Large intestine (tissue), 3 donors: ENCODE measurements around the gene FRAT2. TPM values are rescaled to one million over a fixed set of nuclear protein-coding genes. Genes with fewer than 3 reads are reported as not detected.
"Not testable (repeated sequence)": the region's sequence is repeated elsewhere in the genome, so short reads cannot be mapped to it uniquely, and the experiment has no call there.

Experiments
- DNase-seq, 2 donors: peaks; one replicate each; pipeline versions ENCODE4 v3.0.0 to v3.0.0-alpha.2; 2013
- H3K27ac ChIP-seq: one replicate; pipeline ENCODE4 v1.5.1; 2013; ENCODE audit warnings: low read length
- H3K27me3 ChIP-seq: 2 replicates; pipeline ENCODE4 v1.6.1; 2013; ENCODE audit warnings: low read length; ENCODE audit not compliant: control insufficient read depth, insufficient read depth
- H3K36me3 ChIP-seq: 2 replicates; pipeline ENCODE4 v1.6.1; 2013; ENCODE audit warnings: low read length; ENCODE audit not compliant: control insufficient read depth, insufficient read depth
- H3K4me1 ChIP-seq: one replicate; pipeline ENCODE4 v1.6.1; 2013; ENCODE audit warnings: low read length; ENCODE audit not compliant: control insufficient read depth, insufficient read depth
- H3K4me3 ChIP-seq: one replicate; pipeline ENCODE4 v1.5.1; 2013; ENCODE audit warnings: low read length
- H3K9me3 ChIP-seq: one replicate; pipeline ENCODE4 v1.6.1; 2013; ENCODE audit warnings: mild to moderate bottlenecking, low read depth, low read length, moderate library complexity; ENCODE audit not compliant: control insufficient read depth
- WGBS: methylation state at CpG from one replicate; pipeline ENCODE4 v1.1.5; 2013; ENCODE audit warnings: low lambda C conversion rate; ENCODE audit not compliant: insufficient coverage; 5-methylcytosine and 5-hydroxymethylcytosine counted together
- polyA plus RNA-seq: library from polyadenylated mRNA; unstranded; fragments of 120-200 nt; gene quantifications from one replicate; pipeline ENCODE4 v1.2.1, GENCODE V29; 2013

Gene FRAT2
- polyA plus RNA-seq, 1 donor, result 26.0 TPM

GRCh38 chr10:97358349-97358748 is 23.8 kb upstream of the FRAT2 start:
- DNase-seq, result no peak
- no peaks in the 10 kb centered on the region for H3K9me3 ChIP-seq
- no peak overlapping the region for H3K27ac ChIP-seq
- WGBS, result no CpG with 5 or more reads among the region's 4 CpGs
- no peak overlapping the region for H3K4me3 ChIP-seq
- peaks cover 44% of the 10 kb centered on the region for H3K36me3 ChIP-seq
- peaks cover 8% of the 10 kb centered on the region for H3K4me1 ChIP-seq
- H3K27me3 ChIP-seq, result no peaks in the 10 kb centered on the region

DNA sequence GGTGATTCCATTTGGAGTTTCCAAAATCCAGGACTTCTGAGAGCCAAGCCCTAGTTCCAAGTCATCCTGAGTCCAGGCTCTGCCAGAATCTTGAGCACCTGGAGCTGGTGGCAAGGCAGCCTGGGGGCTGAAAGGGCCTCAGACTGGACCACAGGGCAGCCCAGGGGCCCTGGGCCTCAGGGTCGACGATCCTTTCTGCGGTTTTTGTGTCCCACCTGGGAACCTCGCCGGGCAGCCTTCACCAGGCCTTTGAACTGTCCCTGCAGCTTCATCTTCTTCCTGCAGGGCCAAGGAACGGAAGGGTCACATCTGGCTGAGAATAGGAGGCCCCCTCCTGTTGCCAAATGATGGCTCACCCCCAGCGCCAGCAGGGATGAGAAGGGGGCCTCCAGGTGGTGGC is 22.4 kb upstream of the FRAT2 start:
- DNase-seq, result no peak
- H3K27me3 ChIP-seq, result no peaks in the 10 kb centered on the region
- H3K4me1 ChIP-seq, result peaks cover 8% of the 10 kb centered on the region
- no peaks in the 10 kb centered on the region for H3K9me3 ChIP-seq
- H3K36me3 ChIP-seq, result peaks cover 36% of the 10 kb centered on the region
- no peak overlapping the region for H3K4me3 ChIP-seq
- WGBS, result no CpG with 5 or more reads among the region's 7 CpGs
- H3K27ac ChIP-seq, result no peak overlapping the region

DNA sequence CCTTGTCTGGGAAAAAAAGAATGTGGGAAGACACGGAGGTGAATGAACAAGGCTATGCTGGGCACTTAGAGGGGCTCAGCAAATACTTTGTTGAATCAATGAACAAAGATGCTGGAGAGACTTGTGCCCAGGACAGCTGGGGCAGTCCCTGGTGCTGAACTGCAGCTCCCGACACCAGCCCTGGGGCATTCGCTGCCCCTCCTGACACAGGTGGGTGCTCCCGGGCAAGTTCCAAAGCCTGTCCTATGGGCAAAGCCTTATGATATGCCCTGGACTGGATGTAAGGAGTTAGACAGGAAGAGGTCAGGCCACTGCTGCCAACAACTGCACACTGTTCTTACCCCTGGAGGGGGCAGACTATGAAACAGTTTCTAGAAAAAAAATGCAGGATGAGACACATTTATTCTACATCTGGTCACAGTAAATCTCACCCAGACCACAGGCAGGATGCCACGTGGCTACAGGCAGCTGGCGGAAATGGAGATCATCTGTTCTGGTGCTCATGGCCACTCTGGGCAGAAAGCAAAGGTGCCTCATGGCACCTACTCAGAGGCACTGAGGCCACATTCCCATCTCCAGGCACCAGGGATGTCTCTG is 21.9 kb upstream of the FRAT2 start:
- Histone ChIP-seq H3K36me3 (peaks cover 36% of the 10 kb centered on the region), H3K4me1 (peaks cover 8% of the 10 kb centered on the region), H3K9me3 (no peaks in the 10 kb centered on the region), H3K27me3 (no peaks in the 10 kb centered on the region), H3K27ac (no peak overlapping the region), H3K4me3 (no peak overlapping the region)
- no CpG with 5 or more reads among the region's 6 CpGs for whole genome bisulfite sequencing
- DNase-seq, result no peak

- H3K9me3 ChIP-seq, result peaks cover under 1% of the 10 kb centered on the region
- H3K4me1 ChIP-seq, result peaks cover 10% of the 10 kb centered on the region
- no peak for DNase-seq
- H3K27ac ChIP-seq, result no peak overlapping the region
- no peak overlapping the region for H3K4me3 ChIP-seq
- H3K36me3 ChIP-seq, result peaks cover 36% of the 10 kb centered on the region
- no peaks in the 10 kb centered on the region for H3K27me3 ChIP-seq
- no CpG with 5 or more reads among the region's 5 CpGs for WGBS
Measured at GRCh38 chr10:97355571-97355975, 21.0 kb upstream of the FRAT2 start.

- peaks cover 2% of the 10 kb centered on the region for H3K9me3 ChIP-seq
- DNase-seq, result no peak
- H3K4me1 ChIP-seq, result peaks cover 23% of the 10 kb centered on the region
- no peak overlapping the region for H3K4me3 ChIP-seq
- no peaks in the 10 kb centered on the region for H3K27me3 ChIP-seq
- WGBS, result no CpG with 5 or more reads among the region's 4 CpGs
- H3K27ac ChIP-seq, result no peak overlapping the region
- H3K36me3 ChIP-seq, result peaks cover 24% of the 10 kb centered on the region
Measured at GRCh38 chr10:97353945-97354344, 19.4 kb upstream of the FRAT2 start.

DNA sequence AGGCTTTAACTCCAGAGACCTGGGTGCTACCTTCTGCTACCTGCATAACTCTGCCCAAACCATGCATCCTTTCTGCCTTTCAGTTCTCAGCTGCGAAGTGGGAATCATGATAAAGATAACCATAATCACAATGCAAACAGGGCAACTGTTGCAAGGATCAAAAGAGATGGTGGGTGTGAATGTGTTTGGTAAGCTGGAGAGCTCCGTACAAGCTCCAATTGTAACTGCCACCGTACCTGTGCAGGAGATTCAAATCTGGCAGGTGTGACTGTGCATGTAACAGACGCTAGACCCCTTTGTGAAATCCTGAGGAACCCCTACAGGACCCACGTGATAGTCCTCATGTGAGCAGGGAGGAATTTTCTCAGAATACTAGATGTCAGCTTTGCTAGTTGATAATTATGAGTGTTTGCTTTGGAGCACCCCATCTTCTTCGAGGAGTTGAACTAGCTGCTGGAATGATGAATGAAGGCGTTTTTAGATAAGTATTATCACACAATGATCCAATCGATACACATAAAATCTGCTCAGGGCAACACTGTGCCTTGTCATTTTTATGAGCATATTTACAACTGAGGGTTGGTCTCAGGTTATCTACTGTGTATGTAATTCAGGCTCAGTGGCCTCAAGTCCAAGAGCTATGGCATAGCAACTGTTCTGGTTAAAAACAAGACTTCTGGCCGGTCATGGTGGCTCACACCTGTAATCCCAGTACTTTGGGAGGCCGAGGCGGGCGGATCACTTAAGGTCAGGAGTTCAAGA is 15.4 kb upstream of the FRAT2 start:
- Histone ChIP-seq H3K4me3 (no peak overlapping the region), H3K36me3 (no peaks in the 10 kb centered on the region), H3K27me3 (no peaks in the 10 kb centered on the region), H3K9me3 (peaks cover 2% of the 10 kb centered on the region), H3K27ac (peak overlapping the region; percentile 54), H3K4me1 (peaks cover 14% of the 10 kb centered on the region)
- no CpG with 5 or more reads among the region's 12 CpGs for WGBS
- DNase-seq, result peak; percentile 57 to 82

DNA sequence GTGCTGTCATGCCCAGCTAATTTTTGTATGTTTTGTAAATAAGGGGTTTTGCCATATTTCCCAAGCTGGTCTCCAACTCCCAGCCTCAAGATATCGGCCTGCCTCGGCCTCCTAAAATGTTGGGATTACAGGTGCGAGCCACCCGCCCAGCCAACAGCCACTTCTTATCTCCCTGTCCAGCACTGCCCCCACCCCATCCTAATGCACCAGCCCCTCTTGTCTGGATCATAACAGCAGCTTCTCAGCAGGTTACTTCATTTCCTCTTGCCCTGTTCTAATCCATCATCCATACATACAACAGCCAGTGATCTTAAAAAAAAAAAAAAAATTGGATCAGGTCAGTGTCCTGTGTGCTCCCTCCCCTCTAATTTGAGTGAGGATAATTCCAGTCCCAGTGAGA is 12.8 kb upstream of the FRAT2 start:
- Histone ChIP-seq H3K4me1 (peaks cover 14% of the 10 kb centered on the region), H3K36me3 (no peaks in the 10 kb centered on the region), H3K9me3 (peaks cover 2% of the 10 kb centered on the region), H3K4me3 (no peak overlapping the region), H3K27ac (no peak overlapping the region), H3K27me3 (no peaks in the 10 kb centered on the region)
- WGBS, result no CpG with 5 or more reads among the region's 4 CpGs
- DNase-seq, result no peak

DNA sequence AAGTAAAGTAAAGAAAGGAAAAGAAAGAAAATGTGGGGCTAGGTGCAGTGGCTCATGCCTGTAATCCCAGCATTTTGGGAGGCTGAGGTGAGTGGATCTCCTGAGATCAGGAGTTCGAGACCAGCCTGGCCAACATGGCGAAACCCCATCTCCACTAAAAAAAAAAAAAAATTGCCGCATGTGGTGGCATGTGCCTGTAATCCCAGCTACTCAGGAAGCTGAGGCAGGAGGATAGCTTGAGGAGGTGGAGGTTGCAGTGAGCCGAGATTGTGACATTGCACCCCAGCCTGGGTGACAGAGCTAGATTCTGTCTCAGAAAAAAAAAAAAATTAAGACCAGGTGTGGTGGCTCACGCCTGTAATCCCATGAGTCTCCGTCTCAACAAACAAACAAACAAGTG is 9.1 kb upstream of the FRAT2 start:
- WGBS, result no CpG with 5 or more reads among the region's 6 CpGs
- H3K4me1 ChIP-seq, DNase-seq, H3K36me3 ChIP-seq, H3K9me3 ChIP-seq, H3K27ac ChIP-seq, H3K4me3 ChIP-seq, H3K27me3 ChIP-seq: not testable (repeated sequence)

- Histone ChIP-seq H3K27me3 (peaks cover 7% of the 10 kb centered on the region), H3K4me1 (peaks cover 8% of the 10 kb centered on the region), H3K9me3 (no peaks in the 10 kb centered on the region), H3K27ac (no peak overlapping the region), H3K4me3 (no peak overlapping the region), H3K36me3 (no peaks in the 10 kb centered on the region)
- no peak for DNase-seq
- no CpG with 5 or more reads among the region's 2 CpGs for WGBS
Measured at GRCh38 chr10:97341416-97341815, 6.9 kb upstream of the FRAT2 start.

DNA sequence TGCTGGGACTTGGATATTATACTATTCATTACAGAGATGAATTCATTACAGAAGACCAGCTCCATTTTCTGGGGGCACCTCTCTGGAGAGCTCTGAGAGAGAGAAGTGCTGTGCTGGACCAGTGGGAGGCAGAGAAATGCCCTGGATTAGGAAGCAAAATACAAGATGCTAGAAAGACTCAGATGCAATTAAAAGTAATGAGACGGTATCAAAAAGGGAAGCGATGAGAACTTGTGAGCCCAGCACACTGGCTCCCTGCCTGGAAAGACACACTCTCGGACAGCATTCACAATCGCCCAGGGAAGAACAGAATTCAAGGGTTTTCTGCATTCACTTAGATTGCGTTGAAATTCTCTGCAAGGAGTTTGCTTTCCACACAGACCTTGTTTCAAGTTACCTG is 3.5 kb upstream of the FRAT2 start:
- Histone ChIP-seq H3K4me3 (no peak overlapping the region), H3K9me3 (no peaks in the 10 kb centered on the region), H3K36me3 (no peaks in the 10 kb centered on the region), H3K27ac (no peak overlapping the region), H3K4me1 (peaks cover 12% of the 10 kb centered on the region), H3K27me3 (peaks cover 12% of the 10 kb centered on the region)
- no CpG with 5 or more reads among the region's 5 CpGs for WGBS
- DNase-seq, result no peak
